GM23248 (cell line): Measurements from ENCODE around the gene COQ3. TPM values are rescaled to one million over a fixed set of nuclear protein-coding genes. Genes with fewer than 3 reads are reported as not detected.

Experiments used
- DNase-seq: peaks from one replicate; pipeline ENCODE4 v3.0.0-alpha.2; 2015
- H2AFZ ChIP-seq: fragments of 200-600 bp; sonication (generic); 2 replicates; pipeline ENCODE4 v1.6.1; 2016; ENCODE audit warnings: antibody characterized with exemption
- H3F3A ChIP-seq: fragments of 200-600 bp; sonication (generic); 2 replicates; pipeline ENCODE4 v1.6.1; 2016; ENCODE audit warnings: mild to moderate bottlenecking, antibody characterized with exemption, mixed run types; ENCODE audit not compliant: insufficient read depth
- H3K27ac ChIP-seq: fragments of 200-600 bp; sonication (generic); 2 replicates; pipeline ENCODE4 v1.5.1; 2016; ENCODE audit warnings: mild to moderate bottlenecking
- H3K27me3 ChIP-seq: fragments of 200-600 bp; sonication (generic); replicated peaks from 2 replicates; pipeline ENCODE4 v1.6.1; 2016; ENCODE audit warnings: mild to moderate bottlenecking; ENCODE audit not compliant: insufficient read depth
- H3K36me3 ChIP-seq: fragments of 200-600 bp; sonication (generic); 2 replicates; pipeline ENCODE4 v1.6.1; 2016; ENCODE audit warnings: low read depth, mild to moderate bottlenecking
- H3K4me1 ChIP-seq: fragments of 200-600 bp; sonication (generic); 2 replicates; pipeline ENCODE4 v1.6.1; 2016; ENCODE audit warnings: mild to moderate bottlenecking; ENCODE audit not compliant: insufficient read depth
- H3K4me2 ChIP-seq: fragments of 200-600 bp; sonication (generic); one replicate; pipeline ENCODE4 v1.6.1; 2016; ENCODE audit warnings: mild to moderate bottlenecking; ENCODE audit not compliant: unreplicated experiment
- H3K4me3 ChIP-seq: fragments of 200-600 bp; sonication (generic); 2 replicates; pipeline ENCODE4 v1.5.1; 2016; ENCODE audit warnings: mild to moderate bottlenecking
- H3K79me2 ChIP-seq: fragments of 200-600 bp; sonication (generic); 2 replicates; pipeline ENCODE4 v1.6.1; 2016; ENCODE audit warnings: mild to moderate bottlenecking; ENCODE audit not compliant: insufficient read depth
- H3K9ac ChIP-seq: fragments of 200-600 bp; sonication (generic); 2 replicates; pipeline ENCODE4 v1.6.1; 2016; ENCODE audit warnings: mild to moderate bottlenecking
- H3K9me2 ChIP-seq: fragments of 200-600 bp; sonication (generic); 2 replicates; pipeline ENCODE4 v1.6.1; 2016; ENCODE audit warnings: mixed run types, mild to moderate bottlenecking, moderate library complexity; ENCODE audit not compliant: insufficient read depth
- H3K9me3 ChIP-seq: fragments of 200-600 bp; sonication (generic); one replicate; pipeline ENCODE4 v1.6.1; 2017; ENCODE audit warnings: low read depth
- H4K20me1 ChIP-seq: fragments of 200-600 bp; sonication (generic); 2 replicates; pipeline ENCODE4 v1.6.0; 2016; ENCODE audit not compliant: insufficient read depth
- EZH2 ChIP-seq: fragments of 200-600 bp; sonication (generic); IDR thresholded peaks from 2 replicates; pipeline ENCODE4 v1.6.1; 2018; ENCODE audit warnings: antibody characterized with exemption, mild to moderate bottlenecking; ENCODE audit not compliant: insufficient read depth, poor library complexity, severe bottlenecking
- EZH2phosphoT487 ChIP-seq: fragments of 200-600 bp; sonication (generic); IDR thresholded peaks from 2 replicates; pipeline ENCODE4 v1.6.1; 2018; ENCODE audit warnings: antibody characterized with exemption, moderate library complexity, mild to moderate bottlenecking, low read depth; ENCODE audit not compliant: insufficient read depth
- WGBS, 2 experiments: methylation state at CpG; one replicate each; pipeline ENCODE4 v1.1.6; 2015 to 2017; ENCODE audit warnings: low lambda C conversion rate in 2 of 2, low coverage in 1 of 2; ENCODE audit errors: missing lambda C conversion rate in 2 of 2; 5-methylcytosine and 5-hydroxymethylcytosine counted together
- in situ Hi-C: fragments of 300-500 bp; cut with MboI; formaldehyde crosslinking; loops from 2 replicates; pipeline ENCODE4 v1.15.0; 2020
- polyA plus RNA-seq: library from polyadenylated mRNA; unstranded; fragments of >200 nt; fragmentation: Nextera tagmentation; extraction: Ambion mirVana; gene quantifications from 2 replicates; pipeline ENCODE4 v1.2.1, GENCODE V29; 2016
- total RNA-seq: library from RNA; depleted of rRNA; stranded (reverse); fragments of >200 nt; shearing (Covaris generic); gene quantifications from 2 replicates; pipeline ENCODE4 v1.2.3, GENCODE V29; 2014

The COQ3 gene
- total and polyA plus RNA-seq, 2 experiments from 2014 or later: 3.5 to 8.8 TPM

DNA sequence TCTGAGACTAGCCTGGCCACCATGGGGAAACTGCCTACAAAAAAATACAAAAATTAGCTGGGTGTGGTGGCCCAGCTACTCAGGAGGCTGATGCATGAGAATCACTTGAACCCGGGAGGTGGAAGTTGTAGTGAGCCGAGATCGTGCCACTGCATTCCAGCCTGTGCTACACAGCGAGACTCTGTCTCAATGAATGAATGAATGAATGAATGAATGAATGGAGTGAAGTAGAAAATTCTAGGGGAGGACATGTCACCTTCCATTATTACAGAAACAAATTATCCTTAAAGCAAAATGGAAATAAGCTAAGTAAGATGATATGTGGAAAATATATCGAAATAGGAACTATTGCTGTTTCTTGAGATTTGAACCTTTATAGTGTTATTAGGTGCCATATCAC lies 34.0 kb upstream of the COQ3 start:
- peaks cover 28% of the 10 kb centered on the region for H3K4me1 ChIP-seq
- no peak overlapping the region for H3K9ac ChIP-seq
- H3K27ac ChIP-seq: no peak overlapping the region
- in situ Hi-C loops: no loop called here
- no peak for DNase-seq
- peaks cover 55% of the 10 kb centered on the region for H3K79me2 ChIP-seq
- peaks cover 10% of the 10 kb centered on the region; the same call in 1 of the 2 replicates for H3K36me3 ChIP-seq
- no peak overlapping the region for H3K4me3 ChIP-seq
- H3K9me2 ChIP-seq: no peaks in the 10 kb centered on the region
- no peak overlapping the region for H2AFZ ChIP-seq
- TF ChIP-seq EZH2 (no peak), EZH2phosphoT487 (no peak)
- peak overlapping the region; percentile 98 for H3K4me2 ChIP-seq
- 97 to 100% methylated on average over 5 of the region's 5 CpGs for whole genome bisulfite sequencing, 2 experiments
- no peaks in the 10 kb centered on the region for H3K9me3 ChIP-seq
- H3F3A ChIP-seq: peaks cover 20% of the 10 kb centered on the region
- no peaks in the 10 kb centered on the region; the same call in 1 of the 2 replicates for H4K20me1 ChIP-seq
- no peaks in the 10 kb centered on the region for H3K27me3 ChIP-seq

- Histone ChIP-seq H3K79me2 (peaks cover 65% of the 10 kb centered on the region), H4K20me1 (peaks cover 7% of the 10 kb centered on the region; the same call in 1 of the 2 replicates), H3K4me2 (peak overlapping the region; percentile 98), H3K9me3 (no peaks in the 10 kb centered on the region), H3K27me3 (no peaks in the 10 kb centered on the region), H2AFZ (peak overlapping the region; percentile 91), H3K4me3 (peak overlapping the region; percentile 90), H3K36me3 (no peaks in the 10 kb centered on the region), H3F3A (peaks cover 17% of the 10 kb centered on the region), H3K9me2 (no peaks in the 10 kb centered on the region), H3K9ac (peak overlapping the region; percentile 98), H3K4me1 (peaks cover 29% of the 10 kb centered on the region), H3K27ac (peak overlapping the region; percentile 97)
- no peak for DNase-seq
- TF ChIP-seq EZH2: no peak
- TF ChIP-seq EZH2phosphoT487: no peak
- in situ Hi-C loops: no loop called here
- 15 to 16% methylated on average over 4 of the region's 4 CpGs for WGBS, 2 experiments
Measured at GRCh38 chr6:99426451-99426757, 32.4 kb upstream of the COQ3 start.

DNA sequence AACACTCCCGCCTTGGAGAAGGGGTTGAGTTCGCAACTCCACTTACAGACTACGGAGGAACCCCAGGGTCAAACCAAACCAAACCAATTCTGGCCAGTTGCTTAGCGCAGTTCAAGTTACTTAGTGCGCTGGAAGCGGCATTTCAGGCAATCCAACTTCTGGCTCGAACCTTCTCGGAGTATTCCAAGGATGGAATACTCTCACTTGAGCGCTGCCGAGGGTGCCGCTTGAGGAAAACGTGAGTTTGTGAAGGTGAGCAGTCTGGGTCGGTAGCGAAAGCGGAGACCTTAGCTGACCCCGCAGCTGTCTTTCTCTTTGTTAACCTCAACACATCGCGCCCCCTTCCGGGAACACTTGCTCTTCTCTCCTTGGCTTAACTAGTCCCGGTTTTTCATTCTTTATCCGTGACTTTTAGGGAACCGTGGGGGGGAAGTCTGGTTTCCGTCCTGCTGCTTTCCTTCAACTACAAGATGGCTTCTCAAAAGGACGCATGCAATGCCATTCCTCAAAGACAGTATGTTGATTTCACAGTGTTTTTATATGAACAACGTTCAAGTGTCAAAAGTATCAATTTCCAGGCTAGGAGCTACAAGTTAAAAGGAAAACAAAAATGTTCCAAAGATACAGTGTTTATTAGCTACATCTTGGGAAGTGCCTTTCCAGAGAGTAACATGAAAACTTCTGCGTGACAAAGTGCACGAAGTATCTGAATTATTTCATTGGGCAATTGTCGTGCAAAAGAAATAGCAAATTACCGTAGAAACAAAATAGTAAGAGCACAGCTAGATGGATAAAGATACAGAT lies 31.9 kb upstream of the COQ3 start:
- peak overlapping the region; percentile 98 for H3K4me2 ChIP-seq
- in situ Hi-C loops: no loop called here
- peak overlapping the region; percentile 90 for H3K4me3 ChIP-seq
- H3K36me3 ChIP-seq: no peaks in the 10 kb centered on the region
- H3K9ac ChIP-seq: peak overlapping the region; percentile 98
- peak; percentile 78 for DNase-seq
- H4K20me1 ChIP-seq: peaks cover 12% of the 10 kb centered on the region; the same call in 1 of the 2 replicates
- H3K9me2 ChIP-seq: no peaks in the 10 kb centered on the region
- H3K9me3 ChIP-seq: no peaks in the 10 kb centered on the region
- H3K27ac ChIP-seq: peak overlapping the region; percentile 97
- H3K27me3 ChIP-seq: no peaks in the 10 kb centered on the region
- WGBS, 2 experiments: 1 to 2% methylated on average over 29 of the region's 29 CpGs
- TF ChIP-seq EZH2 (no peak), EZH2phosphoT487 (no peak)
- H3F3A ChIP-seq: peaks cover 17% of the 10 kb centered on the region
- H3K4me1 ChIP-seq: peaks cover 29% of the 10 kb centered on the region
- peaks cover 71% of the 10 kb centered on the region for H3K79me2 ChIP-seq
- peak overlapping the region; percentile 91 for H2AFZ ChIP-seq

DNA sequence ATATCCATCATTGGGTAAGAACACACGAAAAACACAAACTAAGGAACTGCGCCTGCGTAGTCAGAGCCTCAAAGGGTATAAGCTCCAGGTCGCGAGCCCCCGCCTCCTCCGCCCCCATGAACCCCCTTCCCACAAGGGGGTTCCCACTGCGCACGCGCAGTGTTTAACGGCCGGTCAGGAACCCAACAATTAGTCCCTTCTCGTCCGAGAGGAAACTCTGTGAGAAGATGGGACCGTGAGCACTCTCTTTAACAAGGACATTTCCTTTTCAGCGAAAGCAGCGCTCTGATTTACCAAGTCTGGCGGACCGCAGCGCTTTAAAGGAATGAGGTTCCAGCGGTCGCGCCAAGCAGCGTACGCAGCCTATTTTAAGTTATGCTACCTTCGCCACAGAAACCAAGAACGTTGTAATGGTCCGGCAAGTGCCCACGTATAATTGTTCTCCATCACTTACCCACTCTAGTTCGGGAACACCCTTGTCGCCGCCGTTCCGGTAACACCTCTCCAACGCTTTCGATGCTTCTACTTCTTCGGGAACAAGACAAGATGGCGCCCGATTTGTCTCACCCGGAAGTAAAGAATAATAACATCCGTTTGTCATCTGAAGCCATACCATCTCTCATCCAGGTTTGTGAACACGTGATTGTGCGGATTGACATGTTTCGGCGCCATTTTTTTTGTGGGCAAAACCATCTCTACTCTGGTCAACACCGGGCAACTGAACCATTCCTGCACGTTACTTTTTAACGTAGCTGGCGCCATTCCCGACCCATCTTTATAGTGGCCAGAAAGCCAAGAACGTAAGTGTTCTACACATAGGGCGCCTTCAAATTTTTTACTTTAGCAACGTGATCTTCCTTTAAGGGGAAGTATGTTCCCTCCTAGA lies 31.0 kb upstream of the COQ3 start, which contains the start of gene PNISR:
Gene PNISR (minus strand): TSS at position 548 of the 886 bp plus-strand sequence. CDS start 10,649 bp downstream, outside the sequence.
- peak within 1 kb of the TSS; percentile 90 for H3K4me3 ChIP-seq
- peak within 1 kb of the TSS; percentile 97 for H3K27ac ChIP-seq
- H3K9me3 ChIP-seq: no peaks in the 10 kb centered on the region
- H3F3A ChIP-seq: peaks cover 17% of the 10 kb centered on the region
- H3K79me2 ChIP-seq: peaks cover 79% of the 10 kb centered on the region
- peaks cover 29% of the 10 kb centered on the region for H3K4me1 ChIP-seq
- H3K9me2 ChIP-seq: no peaks in the 10 kb centered on the region
- peaks cover 18% of the 10 kb centered on the region; the same call in 1 of the 2 replicates for H4K20me1 ChIP-seq
- in situ Hi-C loops: no loop called here
- H2AFZ ChIP-seq: peak within 1 kb of the TSS; percentile 91
- TF ChIP-seq EZH2phosphoT487 (no peak), EZH2 (no peak)
- WGBS, 2 experiments: 1% methylated on average over 52 to 53 of the region's 53 CpGs
- DNase-seq: peak; percentile 99
- H3K4me2 ChIP-seq: peak within 1 kb of the TSS; percentile 98
- H3K9ac ChIP-seq: peak within 1 kb of the TSS; percentile 98
- no peaks in the 10 kb centered on the region for H3K36me3 ChIP-seq
- H3K27me3 ChIP-seq: no peaks in the 10 kb centered on the region
